Mucosa of descending colon (tissue), 3 donors: Measurements from ENCODE around the gene RFLNA. TPM values are rescaled to one million over a fixed set of nuclear protein-coding genes. Genes with fewer than 3 reads are reported as not detected.

Experiments
- ATAC-seq: fragments of 200-7000 bp; cut with Tn5 transposase; one replicate; pipeline ENCODE4 v1.9.1; 2020; ENCODE audit warnings: mild to moderate bottlenecking, moderate library complexity
- DNase-seq, 3 donors: peaks; one replicate each; pipeline ENCODE4 v3.0.0-alpha.2; 2020
- H3K36me3 ChIP-seq: fragments of 200-600 bp; one replicate; pipeline ENCODE4 v1.8.0; 2021; ENCODE audit warnings: low read depth, mild to moderate bottlenecking
- H3K4me1 ChIP-seq: fragments of 200-600 bp; one replicate; pipeline ENCODE4 v1.8.0; 2021; ENCODE audit warnings: low read depth, mild to moderate bottlenecking
- H3K4me3 ChIP-seq: fragments of 200-600 bp; one replicate; pipeline ENCODE4 v1.8.0; 2021; ENCODE audit warnings: mild to moderate bottlenecking
- H3K9me3 ChIP-seq: fragments of 200-600 bp; one replicate; pipeline ENCODE4 v1.8.0; 2021; ENCODE audit warnings: mild to moderate bottlenecking
- CTCF ChIP-seq: fragments of 200-600 bp; IDR thresholded peaks from one replicate; pipeline ENCODE4 v1.8.0; 2022; ENCODE audit warnings: antibody characterized with exemption, mild to moderate bottlenecking
- intact Hi-C, 2 donors: fragments of 100-400 bp; cut with DNase I in 1 of 2; cut with micrococcal nuclease in 1 of 2; formaldehyde crosslinking; loops; one replicate each; pipeline versions ENCODE4 v1.11.0 to v1.11.1; 2022; cut with DNase I, micrococcal nuclease
- total RNA-seq, 3 donors: library from RNA; stranded (reverse); fragmentation: NEBNext Ultra II Directional in 2 of 3; extraction: Animal tissue kit (Norgen Biotek cat#: 25700) in 2 of 3; gene quantifications; one replicate each; pipeline versions ENCODE4 v1.2.1 to v1.2.4, GENCODE V29; 2021 to 2023
- donor health status: DM: no; HTN: no; CAD: no; lungs with moderate emphysema.
- donor health status: DM: no; HTN: no; CAD: no.
- donor health status: DM: no; HTN: yes; CAD: no.

RFLNA gene
- total RNA-seq, 3 donors from 2014 or later: 18.0 to 74.5 (median 36.0) TPM

- Histone ChIP-seq H3K36me3 (no peaks in the 10 kb centered on the region), H3K9me3 (no peaks in the 10 kb centered on the region), H3K4me1 (no peaks in the 10 kb centered on the region), H3K4me3 (no peak overlapping the region)
- TF ChIP-seq CTCF: no peak
- DNase-seq (no peak), ATAC-seq (no peak)
- intact Hi-C loops: loop anchor here in 1 of 2 donors (10.0 kb wide), 1 partner anchor 255 kb away; no protein-coding TSS in a partner anchor
Observed at GRCh38 chr12:124309744-124310143, 14.9 kb downstream of the RFLNA start.

- DNase-seq: peak in 1 of 3 donors; percentile 12
- Histone ChIP-seq H3K36me3 (no peaks in the 10 kb centered on the region), H3K4me1 (no peaks in the 10 kb centered on the region), H3K9me3 (no peaks in the 10 kb centered on the region), H3K4me3 (no peak overlapping the region)
- no peak for ATAC-seq
- no peak for TF ChIP-seq CTCF
- intact Hi-C loops: loop anchor here in 1 of 2 donors (10.0 kb wide), 1 partner anchor 255 kb away; no protein-coding TSS in a partner anchor
Observed at GRCh38 chr12:124310178-124310577, 15.3 kb downstream of the RFLNA start.

GRCh38 chr12:124310785-124311184 lies 15.9 kb downstream of the RFLNA start:
- TF ChIP-seq CTCF: no peak
- Histone ChIP-seq H3K4me1 (no peaks in the 10 kb centered on the region), H3K4me3 (no peak overlapping the region), H3K36me3 (no peaks in the 10 kb centered on the region), H3K9me3 (no peaks in the 10 kb centered on the region)
- intact Hi-C loops: loop anchor here in 1 of 2 donors (10.0 kb wide), 1 partner anchor 256 kb away; no protein-coding TSS in a partner anchor
- no peak for DNase-seq
- no peak for ATAC-seq

GRCh38 chr12:124311292-124312109 lies 16.6 kb downstream of the RFLNA start:
- intact Hi-C loops: loop anchor here in 1 of 2 donors (10.0 kb wide), 1 partner anchor 257 kb away; no protein-coding TSS in a partner anchor
- H3K4me1 ChIP-seq: no peaks in the 10 kb centered on the region
- ATAC-seq: peak; percentile 55
- no peaks in the 10 kb centered on the region for H3K36me3 ChIP-seq
- H3K9me3 ChIP-seq: no peaks in the 10 kb centered on the region
- no peak for TF ChIP-seq CTCF
- H3K4me3 ChIP-seq: no peak overlapping the region
- DNase-seq: peak; percentile 49 to 65 (median 53)

GRCh38 chr12:124312601-124313000 lies 17.7 kb downstream of the RFLNA start:
- ATAC-seq (no peak), DNase-seq (no peak)
- intact Hi-C loops: loop anchor here in 1 of 2 donors (10.0 kb wide), 1 partner anchor 258 kb away; no protein-coding TSS in a partner anchor
- TF ChIP-seq CTCF: no peak
- Histone ChIP-seq H3K4me3 (no peak overlapping the region), H3K4me1 (no peaks in the 10 kb centered on the region), H3K36me3 (no peaks in the 10 kb centered on the region), H3K9me3 (no peaks in the 10 kb centered on the region)
